HG03064 (cell line): Measurements from ENCODE around the gene BUD31.
"Not testable (repeated sequence)": the region's sequence is repeated elsewhere in the genome, so short reads cannot be mapped to it uniquely, and the experiment has no call there.

Source experiments
- ATAC-seq: cut with Tn5 transposase; IDR thresholded peaks from one replicate; pipeline ENCODE4 v1.9.1; 2021; ENCODE audit warnings: low read depth; ENCODE audit not compliant: unreplicated experiment

Gene BUD31

DNA sequence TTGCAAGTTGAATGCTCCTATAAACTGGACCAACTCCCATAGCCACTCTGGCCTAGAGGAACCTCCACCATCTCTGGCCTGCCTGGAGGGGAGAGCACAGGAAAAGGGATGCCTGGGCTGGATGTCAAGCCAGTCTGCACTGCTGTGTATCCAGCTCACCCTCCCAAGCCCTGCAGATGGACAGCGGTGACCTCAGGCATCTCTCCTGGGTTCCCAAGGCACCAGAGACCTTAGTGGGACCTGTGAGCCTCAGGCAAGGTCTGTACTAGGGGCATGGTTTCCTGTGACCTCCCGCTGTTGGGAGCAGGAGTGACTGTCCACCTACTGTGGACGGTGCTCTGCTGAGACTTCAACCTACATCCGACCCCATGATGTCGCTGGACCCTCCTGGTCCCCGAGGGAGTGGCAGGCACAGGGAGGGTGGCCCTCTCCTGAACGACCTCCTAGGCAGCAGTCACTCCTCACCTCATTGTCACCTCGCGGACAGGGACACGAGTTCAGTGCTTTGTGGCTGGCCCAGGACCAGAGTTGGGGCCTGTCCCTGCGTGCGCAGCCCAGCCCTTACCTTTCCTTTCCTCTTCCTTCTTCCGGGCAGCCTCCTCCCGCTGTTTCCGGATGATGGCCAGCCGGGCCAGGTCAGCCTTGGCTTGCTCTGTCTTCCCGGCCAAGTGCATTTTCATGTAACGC, 11.3 kb upstream of the BUD31 start:
- no peak for ATAC-seq

- ATAC-seq, result no peak
Measured at GRCh38 chr7:99398891-99399445, 9.8 kb upstream of the BUD31 start.

DNA sequence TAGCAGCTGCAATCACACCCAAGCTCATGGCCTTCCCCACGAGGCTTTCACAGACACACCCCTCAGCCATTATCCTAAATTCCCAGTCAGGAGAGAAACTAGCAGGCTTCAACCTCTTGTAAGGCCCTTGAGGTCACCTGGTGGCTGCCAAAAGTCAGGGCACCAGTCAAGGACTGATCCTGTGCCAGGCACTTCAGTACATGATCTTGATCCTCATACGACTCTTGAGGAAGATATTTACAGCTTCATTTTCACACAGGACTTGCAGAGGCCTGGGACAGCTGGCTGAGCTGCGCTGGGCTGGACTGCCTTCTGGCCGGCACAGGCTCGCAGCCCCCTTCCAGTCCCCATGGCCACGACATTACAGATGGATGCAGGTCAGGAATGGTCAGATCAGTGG, 9.2 kb upstream of the BUD31 start:
- no peak for ATAC-seq

DNA sequence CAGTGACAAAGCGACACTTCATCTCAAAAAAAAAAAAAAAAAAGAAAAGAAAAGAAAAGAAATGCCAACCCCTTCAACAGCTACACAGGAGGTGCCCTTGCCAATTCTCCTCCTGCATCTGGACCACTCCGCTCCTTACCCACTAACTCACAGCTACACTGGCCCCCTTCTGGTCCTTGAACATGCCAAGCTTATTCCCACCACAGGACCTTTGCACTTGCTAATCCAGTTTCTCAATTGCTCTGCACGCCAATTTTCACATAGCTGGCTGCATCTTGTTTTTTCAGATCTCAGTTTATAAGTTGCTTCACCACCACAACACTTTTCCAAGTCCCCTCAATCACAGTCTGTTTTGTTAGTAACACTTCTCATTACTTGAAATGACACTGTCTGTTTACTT, 5.9 kb upstream of the BUD31 start:
- ATAC-seq, result no peak

DNA sequence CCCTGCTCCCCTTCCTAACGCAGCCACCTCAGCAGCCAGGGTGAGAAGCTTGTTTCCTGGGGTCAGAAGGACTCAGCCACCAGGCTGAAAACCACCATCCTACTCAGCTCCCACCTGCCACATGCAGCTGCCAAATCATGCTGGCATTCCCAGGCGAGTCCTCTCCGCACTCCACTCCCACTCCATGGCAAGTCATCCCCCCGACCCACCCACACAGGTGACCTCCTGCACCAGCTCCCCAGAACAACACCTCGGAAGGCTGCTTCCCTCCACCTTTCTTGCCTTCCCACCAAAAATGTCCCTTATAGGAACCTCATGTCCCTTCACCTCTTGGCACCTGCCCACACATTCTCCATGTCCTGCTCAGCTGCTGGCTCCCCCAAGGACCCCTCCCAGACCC, 5.0 kb upstream of the BUD31 start:
- ATAC-seq, result no peak

DNA sequence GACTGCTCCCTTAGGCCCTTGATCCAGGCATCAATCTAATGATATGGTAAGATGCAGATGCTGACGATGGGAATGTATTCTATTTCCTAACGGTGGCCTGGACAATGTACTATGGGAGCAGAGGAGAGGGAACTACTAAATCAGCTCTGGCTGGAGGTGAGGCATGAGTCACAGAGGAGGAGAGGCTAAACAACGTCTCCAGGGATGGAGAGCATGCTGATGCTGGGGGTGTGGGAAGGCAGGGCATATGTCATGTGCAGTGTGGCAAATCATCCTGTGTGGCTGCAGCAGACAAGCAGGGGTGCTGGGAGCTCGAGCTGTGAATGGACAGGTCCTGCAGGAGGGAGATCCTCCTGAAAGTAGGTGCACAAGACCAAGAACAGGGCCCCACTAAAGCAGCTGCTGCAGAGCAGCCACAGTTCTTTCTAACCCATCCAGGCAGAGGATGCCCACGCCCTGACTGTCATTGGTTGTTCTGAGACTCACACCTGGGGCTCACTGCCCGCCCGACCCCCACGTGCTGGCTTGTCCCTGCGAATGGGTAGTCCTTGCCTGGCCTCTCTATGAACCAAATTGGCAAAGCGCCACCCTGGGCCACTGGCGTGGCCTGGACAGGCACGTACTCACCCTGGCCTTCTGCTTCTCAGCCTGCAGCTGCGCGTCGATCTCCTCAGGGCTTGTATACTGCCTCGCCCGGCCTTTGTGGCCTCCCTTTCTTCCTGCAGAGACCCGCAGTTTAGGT, 4.4 kb upstream of the BUD31 start:
- no peak for ATAC-seq

GRCh38 chr7:99404977-99405320, 3.8 kb upstream of the BUD31 start:
- no peak for ATAC-seq

GRCh38 chr7:99406557-99406956, 2.2 kb upstream of the BUD31 start:
- ATAC-seq, result no peak

GRCh38 chr7:99407872-99408378, 844 bp upstream of the BUD31 start:
- no peak for ATAC-seq

DNA sequence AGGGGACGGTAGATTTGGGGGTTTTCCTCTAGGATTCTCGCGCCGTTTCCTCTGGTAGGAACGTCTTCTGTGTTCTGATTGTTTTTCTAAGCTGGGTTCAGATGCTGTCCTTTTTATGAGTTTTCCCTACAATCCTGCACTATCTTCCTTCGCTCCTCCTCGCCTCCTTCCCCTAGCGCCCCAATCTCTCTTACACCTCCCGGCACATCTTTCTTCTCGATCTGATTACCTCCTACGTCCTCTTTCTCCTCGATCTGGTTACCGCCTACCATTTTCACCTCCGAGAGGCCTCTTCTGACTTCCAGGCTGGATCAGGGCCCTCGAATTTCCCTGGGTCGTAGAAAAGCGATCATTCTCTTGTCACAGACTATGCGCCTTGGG, 413 bp downstream of the BUD31 start:
- no peak for ATAC-seq

GRCh38 chr7:99409806-99410205, 1.0 kb downstream of the BUD31 start:
- ATAC-seq, result no peak

DNA sequence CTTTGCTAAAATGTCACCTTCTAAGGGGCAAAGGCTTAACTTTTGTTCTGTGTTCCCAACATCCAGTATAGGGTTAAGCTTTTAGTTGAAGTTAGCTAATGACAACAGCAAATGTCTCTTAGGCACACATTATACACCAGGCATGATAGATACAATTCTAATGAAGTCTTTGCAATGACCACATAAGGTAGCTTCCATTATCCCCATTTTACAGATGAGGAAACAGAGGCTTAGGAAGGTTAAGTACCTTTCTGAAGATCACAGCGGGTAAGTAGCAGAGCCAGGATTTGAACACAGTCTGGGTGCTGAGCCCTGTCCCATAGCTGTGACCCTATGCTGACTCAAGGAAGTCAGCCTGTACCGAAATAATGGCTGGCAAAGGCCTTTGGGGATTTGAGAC, 1.9 kb downstream of the BUD31 start:
- ATAC-seq, result no peak

DNA sequence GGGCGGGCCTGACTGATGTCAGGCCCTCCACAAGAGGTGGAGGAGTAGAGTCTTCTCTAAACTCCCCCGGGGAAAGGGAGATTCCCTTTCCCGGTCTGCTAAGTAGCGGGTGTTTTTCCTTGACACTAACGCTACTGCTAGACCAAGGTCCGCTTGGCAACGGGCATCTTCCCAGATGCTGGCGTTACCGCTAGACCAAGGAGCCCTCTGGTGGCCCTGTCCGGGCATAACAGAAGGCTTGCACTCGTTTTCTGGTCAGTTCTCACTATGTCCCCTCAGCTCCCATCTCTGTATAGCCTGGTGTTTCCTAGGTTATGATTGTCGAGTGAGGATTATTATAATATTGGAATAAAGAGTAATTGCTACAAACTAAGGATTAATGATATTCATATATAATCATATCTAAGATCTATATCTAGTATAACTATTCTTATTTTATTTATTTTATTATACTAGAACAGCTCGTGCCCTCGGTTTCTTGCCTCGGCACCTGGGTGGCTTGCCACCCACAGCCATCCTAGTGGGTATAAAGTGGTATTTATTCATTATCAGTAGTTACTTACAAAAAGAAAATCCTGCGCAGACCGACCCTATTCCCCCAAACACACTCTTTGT, 6.9 kb downstream of the BUD31 start:
- ATAC-seq, result not testable (repeated sequence)

DNA sequence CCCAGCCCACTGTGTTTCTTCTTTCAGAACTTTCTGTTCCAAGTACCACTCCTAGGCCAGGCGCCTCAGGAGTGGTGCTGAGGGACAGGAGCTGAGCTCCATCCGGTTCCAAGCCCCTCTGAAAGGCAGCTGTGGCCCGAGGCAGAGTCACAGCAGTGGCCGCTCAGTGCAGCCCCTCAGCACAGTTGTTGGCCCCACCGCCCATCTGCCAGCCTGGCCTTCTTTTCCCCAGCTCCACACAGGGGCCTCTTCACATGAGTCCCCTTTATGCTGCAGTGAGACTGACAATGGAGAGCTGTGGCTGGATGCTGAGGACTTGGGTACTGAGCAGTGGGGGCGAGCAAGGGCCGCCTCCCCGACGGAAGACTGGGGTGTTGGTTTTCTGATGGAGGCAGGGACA, 9.5 kb downstream of the BUD31 start:
- ATAC-seq, result no peak

GRCh38 chr7:99419323-99420021, 10.7 kb downstream of the BUD31 start:
- ATAC-seq, result no peak

DNA sequence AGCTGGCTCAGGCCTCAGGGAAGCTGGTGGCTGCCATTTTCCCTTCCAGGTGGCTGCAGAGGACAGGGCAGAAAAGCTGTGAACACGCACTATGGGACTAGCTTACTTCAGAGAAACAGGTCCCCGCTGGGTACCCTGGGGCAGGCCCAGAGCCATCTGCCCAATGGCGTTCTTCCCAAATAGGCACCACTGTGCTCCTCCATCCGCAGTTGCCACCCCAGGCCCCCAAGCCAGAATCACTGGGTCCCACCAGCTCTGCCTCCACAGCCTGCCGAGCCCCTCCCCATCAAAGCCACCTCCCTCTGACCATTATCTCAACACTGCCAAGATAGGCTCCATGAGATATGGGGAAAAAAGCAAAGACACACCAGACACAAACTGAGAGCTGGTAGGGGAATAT, 11.4 kb downstream of the BUD31 start:
- no peak for ATAC-seq

DNA sequence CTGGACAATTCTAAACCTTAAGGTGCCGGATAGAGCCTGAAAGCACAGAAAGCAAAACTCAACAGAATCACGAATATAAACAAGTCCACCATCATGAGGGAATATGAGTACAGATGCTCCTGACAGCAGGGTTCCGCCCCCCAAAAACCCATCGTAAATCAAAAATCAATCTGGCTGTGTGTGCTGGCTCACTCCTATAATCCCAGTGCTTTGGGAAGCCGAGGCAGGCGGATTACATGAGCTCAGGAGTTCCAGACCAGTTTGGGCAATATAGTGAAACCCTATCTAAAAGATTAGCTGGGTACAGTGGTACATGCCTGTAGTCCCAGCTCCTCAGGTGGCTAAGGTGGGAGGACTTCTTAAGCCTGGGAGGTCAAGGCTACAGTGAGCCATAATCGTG, 12.2 kb downstream of the BUD31 start:
- no peak for ATAC-seq

GRCh38 chr7:99422186-99422585, 13.4 kb downstream of the BUD31 start:
- ATAC-seq, result no peak

DNA sequence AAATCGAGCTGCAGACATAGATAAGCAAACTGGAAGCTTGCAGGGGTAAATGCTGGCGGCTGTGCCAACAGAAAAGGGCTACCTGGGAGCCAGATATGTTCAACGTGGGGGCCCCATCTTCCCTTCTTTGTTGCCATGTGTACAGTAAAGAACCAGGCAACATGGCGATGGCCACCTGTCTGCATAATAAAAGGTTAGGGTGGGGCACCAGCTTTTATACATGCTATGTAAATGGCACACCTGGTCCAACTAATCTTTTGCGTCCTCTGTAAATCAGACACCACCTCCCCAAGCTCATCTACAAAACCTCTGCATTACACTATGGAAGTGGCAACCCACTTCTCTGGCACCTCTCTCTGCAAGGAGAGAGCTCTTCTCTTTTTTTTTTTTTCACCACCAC, 13.9 kb downstream of the BUD31 start:
- ATAC-seq, result no peak

GRCh38 chr7:99424932-99425730, 16.4 kb downstream of the BUD31 start:
- ATAC-seq, result no peak
